Endothelial cell of umbilical vein (primary cell): Measurements from ENCODE around the gene CDH11.
A peak's percentile ranks its signal among the peaks of the same experiment; 100 is the strongest.

Source experiments
- EZH2 ChIP-seq: IDR thresholded peaks from 2 replicates; pipeline ENCODE4 v1.6.1; 2012; ENCODE audit warnings: borderline replicate concordance, low read depth, mild to moderate bottlenecking, moderate library complexity, low read length, inconsistent platforms; ENCODE audit not compliant: severe bottlenecking
- POLR2A ChIP-seq: IDR thresholded peaks from 2 replicates; pipeline ENCODE4 v1.6.1; 2012; ENCODE audit warnings: low read depth, mild to moderate bottlenecking, control low read depth, low read length

- TF ChIP-seq POLR2A (peak; percentile 23), EZH2 (no peak)
Observed at GRCh38 chr16:65024767-65025178, 97.1 kb downstream of the CDH11 start.
